HFF-Myc (cell line): ENCODE results near the gene C1orf21.

Source experiments
- DNase-seq: peaks from one replicate; pipeline ENCODE4 v3.0.0-alpha.2; 2011; ENCODE audit warnings: low read depth; ENCODE audit errors: extremely low read depth
- H3K4me3 ChIP-seq: replicated peaks from 2 replicates; pipeline ENCODE4 v1.5.1; 2011; ENCODE audit warnings: low read depth, mild to moderate bottlenecking, control low read depth, low read length
- CTCF ChIP-seq: IDR thresholded peaks from 2 replicates; pipeline ENCODE4 v1.5.1; 2012; ENCODE audit warnings: mild to moderate bottlenecking, low read depth, low read length, control low read depth; ENCODE audit errors: missing control alignments

C1orf21 gene

GRCh38 chr1:184356891-184357290, 29.9 kb upstream of the C1orf21 start:
- DNase-seq = no peak
- TF ChIP-seq CTCF = no peak

GRCh38 chr1:184358256-184358655, 28.6 kb upstream of the C1orf21 start:
- H3K4me3 ChIP-seq = no peak overlapping the region
- no peak for TF ChIP-seq CTCF
- DNase-seq = no peak

More at GRCh38 chr1:184356891-184357290, 29.9 kb upstream of the C1orf21 start:
- H3K4me3 ChIP-seq = no peak overlapping the region

- DNase-seq = no peak
- no peak for TF ChIP-seq CTCF
- no peak overlapping the region for H3K4me3 ChIP-seq
These were observed 26.9 kb upstream of the C1orf21 start for GRCh38 chr1:184359909-184360308.

GRCh38 chr1:184362876-184363275, 24.0 kb upstream of the C1orf21 start:
- no peak for DNase-seq

GRCh38 chr1:184365699-184366098, 21.1 kb upstream of the C1orf21 start:
- no peak overlapping the region for H3K4me3 ChIP-seq
- DNase-seq = no peak
- no peak for TF ChIP-seq CTCF

More at GRCh38 chr1:184362876-184363275, 24.0 kb upstream of the C1orf21 start:
- no peak for TF ChIP-seq CTCF
- H3K4me3 ChIP-seq = no peak overlapping the region

GRCh38 chr1:184366997-184367396, 19.8 kb upstream of the C1orf21 start:
- TF ChIP-seq CTCF = no peak
- H3K4me3 ChIP-seq = no peak overlapping the region

GRCh38 chr1:184367427-184368038, 19.3 kb upstream of the C1orf21 start:
- TF ChIP-seq CTCF = no peak

More at GRCh38 chr1:184366997-184367396, 19.8 kb upstream of the C1orf21 start:
- no peak for DNase-seq

More at GRCh38 chr1:184367427-184368038, 19.3 kb upstream of the C1orf21 start:
- no peak overlapping the region for H3K4me3 ChIP-seq
- no peak for DNase-seq
